Measurements from ENCODE around the gene TOR2A. TPM values are rescaled to one million over a fixed set of nuclear protein-coding genes. Genes with fewer than 3 reads are reported as not detected.

Gene TOR2A
- total RNA-seq, 1 donor from 2014 or later = 17.3 TPM

DNA sequence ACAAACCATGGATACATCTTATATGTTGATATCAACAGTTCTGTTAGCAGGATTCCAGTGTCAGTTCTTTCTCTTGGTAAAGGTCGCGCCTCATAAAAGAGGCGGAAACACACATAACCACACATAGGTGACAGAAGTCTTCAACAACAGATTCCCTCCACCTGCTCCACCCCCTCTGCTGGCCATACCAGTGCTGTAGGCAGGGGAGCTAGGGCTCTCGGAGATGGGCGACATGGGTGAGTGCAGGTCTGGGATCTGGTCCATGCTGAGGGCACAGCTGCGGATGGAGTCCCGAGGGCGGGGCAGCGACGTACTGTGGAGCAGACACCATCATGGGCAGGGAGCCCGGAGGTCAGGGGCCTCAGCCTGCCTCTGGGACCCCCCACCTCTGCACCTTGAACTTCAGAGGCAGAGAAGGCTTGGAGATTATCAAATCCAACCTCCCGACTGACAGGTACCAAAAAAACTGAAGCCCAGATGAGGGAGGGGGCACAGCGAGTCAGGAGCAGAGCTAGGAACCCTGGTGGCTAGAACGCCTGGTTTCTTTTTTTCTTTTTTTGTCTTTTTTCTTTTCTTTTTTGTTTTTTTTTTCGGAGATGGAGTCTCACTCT lies 12.0 kb upstream of the TOR2A start:
- Mint-ChIP-seq H3K27ac (no peak overlapping the region), H3K36me3 (no peaks in the 10 kb centered on the region), H3K9me3 (no peaks in the 10 kb centered on the region), H3K4me1 (peaks cover 8% of the 10 kb centered on the region), H3K27me3 (ENCODE audit: low read depth) (peaks cover 33% of the 10 kb centered on the region), H3K4me3 (no peak overlapping the region)
- DNase-seq (ENCODE audit: low spot score in 2 of 2, unreplicated experiment in 2 of 2) = no peak
- TF ChIP-seq, protein P1, sequence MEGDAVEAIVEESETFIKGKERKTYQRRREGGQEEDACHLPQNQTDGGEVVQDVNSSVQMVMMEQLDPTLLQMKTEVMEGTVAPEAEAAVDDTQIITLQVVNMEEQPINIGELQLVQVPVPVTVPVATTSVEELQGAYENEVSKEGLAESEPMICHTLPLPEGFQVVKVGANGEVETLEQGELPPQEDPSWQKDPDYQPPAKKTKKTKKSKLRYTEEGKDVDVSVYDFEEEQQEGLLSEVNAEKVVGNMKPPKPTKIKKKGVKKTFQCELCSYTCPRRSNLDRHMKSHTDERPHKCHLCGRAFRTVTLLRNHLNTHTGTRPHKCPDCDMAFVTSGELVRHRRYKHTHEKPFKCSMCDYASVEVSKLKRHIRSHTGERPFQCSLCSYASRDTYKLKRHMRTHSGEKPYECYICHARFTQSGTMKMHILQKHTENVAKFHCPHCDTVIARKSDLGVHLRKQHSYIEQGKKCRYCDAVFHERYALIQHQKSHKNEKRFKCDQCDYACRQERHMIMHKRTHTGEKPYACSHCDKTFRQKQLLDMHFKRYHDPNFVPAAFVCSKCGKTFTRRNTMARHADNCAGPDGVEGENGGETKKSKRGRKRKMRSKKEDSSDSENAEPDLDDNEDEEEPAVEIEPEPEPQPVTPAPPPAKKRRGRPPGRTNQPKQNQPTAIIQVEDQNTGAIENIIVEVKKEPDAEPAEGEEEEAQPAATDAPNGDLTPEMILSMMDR (IDR thresholded peaks at IDR 0.05; ENCODE audit: unreplicated experiment) = no peak

- Mint-ChIP-seq H3K27me3 (ENCODE audit: low read depth) (peaks cover 23% of the 10 kb centered on the region), H3K4me3 (no peak overlapping the region), H3K9me3 (no peaks in the 10 kb centered on the region)
Measured at GRCh38 chr9:127744398-127745110, 9.5 kb upstream of the TOR2A start.

GRCh38 chr9:127742435-127743088 lies 7.5 kb upstream of the TOR2A start:
- Mint-ChIP-seq H3K27me3 (ENCODE audit: low read depth) (peaks cover 17% of the 10 kb centered on the region), H3K4me3 (peak overlapping the region; percentile 63), H3K36me3 (no peaks in the 10 kb centered on the region), H3K9me3 (no peaks in the 10 kb centered on the region), H3K4me1 (peaks cover 13% of the 10 kb centered on the region), H3K27ac (peak overlapping the region; percentile 59)
- TF ChIP-seq, protein P1 (IDR thresholded peaks at IDR 0.05; ENCODE audit: unreplicated experiment) = no peak
- DNase-seq (ENCODE audit: low spot score in 2 of 2, unreplicated experiment in 2 of 2) = peak; percentile 71 to 83

More at GRCh38 chr9:127744398-127745110, 9.5 kb upstream of the TOR2A start:
- Mint-ChIP-seq H3K36me3 (no peaks in the 10 kb centered on the region), H3K27ac (no peak overlapping the region), H3K4me1 (peaks cover 13% of the 10 kb centered on the region)
- TF ChIP-seq, protein P1 (IDR thresholded peaks at IDR 0.05; ENCODE audit: unreplicated experiment) = no peak
- DNase-seq (ENCODE audit: low spot score in 2 of 2, unreplicated experiment in 2 of 2) = no peak

GRCh38 chr9:127741831-127742434 lies 6.8 kb upstream of the TOR2A start:
- Mint-ChIP-seq H3K36me3 (no peaks in the 10 kb centered on the region), H3K27me3 (ENCODE audit: low read depth) (peaks cover 12% of the 10 kb centered on the region), H3K27ac (peak overlapping the region; percentile 59), H3K9me3 (no peaks in the 10 kb centered on the region), H3K4me3 (peak overlapping the region; percentile 63), H3K4me1 (peaks cover 13% of the 10 kb centered on the region)
- no peak for DNase-seq (ENCODE audit: low spot score in 2 of 2, unreplicated experiment in 2 of 2)
- TF ChIP-seq, protein P1 (IDR thresholded peaks at IDR 0.05; ENCODE audit: unreplicated experiment) = no peak

DNA sequence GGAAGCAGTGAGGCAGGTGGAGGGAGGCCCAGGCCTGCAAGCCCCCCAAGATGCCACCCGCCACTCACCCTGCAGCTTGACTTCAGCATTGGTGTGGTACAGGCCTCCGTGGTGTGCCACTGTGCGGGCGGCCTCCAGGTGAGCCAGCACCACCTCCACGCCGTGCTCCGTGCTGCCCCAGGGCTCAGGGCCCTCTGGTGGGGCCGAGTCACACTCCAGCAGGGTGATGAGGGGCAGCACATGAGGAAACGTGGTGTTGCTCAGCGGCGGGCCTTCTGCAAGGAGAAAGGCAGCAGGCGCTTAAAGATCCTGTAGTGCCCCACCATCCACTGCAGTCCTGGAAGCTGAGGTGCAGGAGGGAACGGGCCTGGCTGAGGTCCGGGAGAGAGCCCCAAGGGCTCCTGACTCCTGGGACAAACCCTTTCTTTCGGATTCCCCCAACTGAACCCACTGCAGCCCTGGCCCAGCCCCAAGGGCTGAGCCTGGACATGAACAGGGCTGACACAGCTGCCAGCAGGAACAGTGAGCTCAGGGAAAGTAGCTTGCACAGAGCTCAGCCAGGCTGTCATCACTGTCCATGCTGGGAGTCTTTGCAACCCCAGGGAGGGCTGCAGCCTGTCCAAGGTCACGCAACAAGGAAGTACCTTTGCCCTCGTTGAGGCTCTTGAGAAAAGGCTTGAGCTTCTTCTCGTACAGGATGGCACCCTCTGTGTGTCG lies 4.7 kb upstream of the TOR2A start:
- Mint-ChIP-seq H3K27me3 (ENCODE audit: low read depth) (peaks cover 13% of the 10 kb centered on the region), H3K9me3 (no peaks in the 10 kb centered on the region), H3K4me1 (peaks cover 13% of the 10 kb centered on the region), H3K27ac (no peak overlapping the region), H3K4me3 (no peak overlapping the region), H3K36me3 (no peaks in the 10 kb centered on the region)
- no peak for DNase-seq (ENCODE audit: low spot score in 2 of 2, unreplicated experiment in 2 of 2)
- TF ChIP-seq, protein P1 (IDR thresholded peaks at IDR 0.05; ENCODE audit: unreplicated experiment) = no peak

Data from mesothelial cell of epicardium (in vitro differentiated cells).